Neuron (in vitro differentiated cells): ENCODE data around the gene ATXN7.
A peak's percentile ranks its signal among the peaks of the same experiment; 100 is the strongest.

Source experiments
- H2AFZ ChIP-seq: one replicate; pipeline ENCODE4 v1.6.1; 2013; ENCODE audit warnings: low read depth, mild to moderate bottlenecking, inconsistent platforms, low read length, moderate library complexity
- H3K27me3 ChIP-seq: one replicate; pipeline ENCODE4 v1.6.1; 2013; ENCODE audit warnings: low read length; ENCODE audit not compliant: insufficient read depth
- H3K36me3 ChIP-seq: one replicate; pipeline ENCODE4 v1.6.1; 2013; ENCODE audit warnings: low read length; ENCODE audit not compliant: insufficient read depth
- H3K4me1 ChIP-seq: one replicate; pipeline ENCODE4 v1.6.1; 2013; ENCODE audit warnings: low read length; ENCODE audit not compliant: insufficient read depth
- H3K4me3 ChIP-seq: 2 replicates; pipeline ENCODE4 v1.5.1; 2013; ENCODE audit warnings: mild to moderate bottlenecking, low read length, moderate library complexity
- H3K9me3 ChIP-seq: one replicate; pipeline ENCODE4 v1.6.1; 2013; ENCODE audit warnings: low read length

ATXN7 gene

GRCh38 chr3:63847718-63848450 is 15.8 kb upstream of the ATXN7 start:
- H3K27me3 ChIP-seq, result no peaks in the 10 kb centered on the region
- H3K36me3 ChIP-seq, result no peaks in the 10 kb centered on the region
- H3K4me3 ChIP-seq, result no peak overlapping the region

GRCh38 chr3:63849175-63849574 is 14.5 kb upstream of the ATXN7 start:
- Histone ChIP-seq H3K27me3 (no peaks in the 10 kb centered on the region), H3K4me1 (no peaks in the 10 kb centered on the region), H3K36me3 (no peaks in the 10 kb centered on the region), H3K4me3 (no peak overlapping the region), H2AFZ (no peak overlapping the region), H3K9me3 (no peaks in the 10 kb centered on the region)

More at GRCh38 chr3:63847718-63848450, 15.8 kb upstream of the ATXN7 start:
- no peaks in the 10 kb centered on the region for H3K4me1 ChIP-seq
- H3K9me3 ChIP-seq, result no peaks in the 10 kb centered on the region
- no peak overlapping the region for H2AFZ ChIP-seq

GRCh38 chr3:63851287-63851686 is 12.4 kb upstream of the ATXN7 start:
- no peak overlapping the region for H2AFZ ChIP-seq
- no peak overlapping the region for H3K4me3 ChIP-seq
- H3K27me3 ChIP-seq, result no peaks in the 10 kb centered on the region
- H3K9me3 ChIP-seq, result no peaks in the 10 kb centered on the region
- H3K36me3 ChIP-seq, result no peaks in the 10 kb centered on the region
- no peaks in the 10 kb centered on the region for H3K4me1 ChIP-seq

GRCh38 chr3:63853106-63853505 is 10.6 kb upstream of the ATXN7 start:
- Histone ChIP-seq H2AFZ (no peak overlapping the region), H3K4me3 (no peak overlapping the region), H3K27me3 (no peaks in the 10 kb centered on the region), H3K36me3 (no peaks in the 10 kb centered on the region), H3K4me1 (no peaks in the 10 kb centered on the region), H3K9me3 (no peaks in the 10 kb centered on the region)

DNA sequence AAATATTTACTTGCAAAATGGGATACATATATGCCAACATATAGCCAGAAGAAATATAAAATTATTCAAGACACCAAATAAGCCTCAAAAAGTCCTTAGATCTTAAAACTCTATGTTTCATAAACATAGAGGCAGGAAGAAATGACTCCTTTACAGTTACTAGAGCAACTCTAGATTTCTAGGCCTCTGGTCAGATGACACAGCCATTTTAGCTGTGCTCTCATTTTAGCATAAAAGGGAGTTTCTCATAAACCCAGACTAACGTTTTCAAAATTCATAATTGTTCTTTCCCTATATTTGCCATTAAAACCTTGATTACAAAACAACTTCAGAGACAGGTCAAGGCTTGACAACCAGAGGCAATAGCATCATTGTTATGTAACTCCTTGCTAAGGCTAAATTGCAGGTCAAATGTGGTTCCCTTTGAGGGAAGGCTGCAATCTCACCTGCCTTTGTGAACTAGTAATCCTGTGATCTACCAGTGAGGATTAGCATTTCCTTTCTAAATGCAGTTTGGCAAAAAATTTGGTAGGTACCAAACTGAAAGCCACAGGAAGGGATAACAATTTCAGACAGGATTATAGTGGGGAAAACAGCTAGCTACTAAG is 8.2 kb upstream of the ATXN7 start:
- H3K4me1 ChIP-seq, result no peaks in the 10 kb centered on the region
- H3K36me3 ChIP-seq, result no peaks in the 10 kb centered on the region
- H3K4me3 ChIP-seq, result no peak overlapping the region
- no peaks in the 10 kb centered on the region for H3K9me3 ChIP-seq
- H2AFZ ChIP-seq, result no peak overlapping the region
- no peaks in the 10 kb centered on the region for H3K27me3 ChIP-seq

DNA sequence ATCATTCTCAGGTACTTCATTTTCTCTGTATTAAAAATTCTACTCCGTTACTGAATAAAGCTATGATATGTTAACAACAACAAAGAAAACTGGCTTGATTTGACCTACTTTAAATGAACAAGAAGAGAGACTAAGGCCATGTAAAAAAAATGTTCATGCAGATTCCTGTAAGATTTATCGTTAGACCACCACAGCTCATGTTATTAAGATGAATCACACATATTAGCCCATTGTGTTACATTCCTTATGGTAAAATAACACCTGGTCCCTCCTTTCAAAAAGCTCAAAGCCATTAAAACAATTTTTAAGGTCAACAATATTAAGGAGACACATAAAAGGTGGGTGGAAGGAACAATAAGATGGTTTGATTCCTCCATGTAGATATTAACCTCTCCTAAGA is 6.4 kb upstream of the ATXN7 start:
- Histone ChIP-seq H3K9me3 (no peaks in the 10 kb centered on the region), H2AFZ (no peak overlapping the region), H3K4me1 (peaks cover 5% of the 10 kb centered on the region), H3K27me3 (no peaks in the 10 kb centered on the region), H3K36me3 (no peaks in the 10 kb centered on the region), H3K4me3 (no peak overlapping the region)

- no peaks in the 10 kb centered on the region for H3K9me3 ChIP-seq
- H3K36me3 ChIP-seq, result no peaks in the 10 kb centered on the region
- H2AFZ ChIP-seq, result no peak overlapping the region
- no peak overlapping the region for H3K4me3 ChIP-seq
- no peaks in the 10 kb centered on the region for H3K27me3 ChIP-seq
- peaks cover 20% of the 10 kb centered on the region for H3K4me1 ChIP-seq
Observed at GRCh38 chr3:63860776-63861175, 2.9 kb upstream of the ATXN7 start.

- Histone ChIP-seq H2AFZ (no peak overlapping the region), H3K9me3 (no peaks in the 10 kb centered on the region), H3K4me3 (no peak overlapping the region), H3K36me3 (no peaks in the 10 kb centered on the region), H3K4me1 (peaks cover 20% of the 10 kb centered on the region), H3K27me3 (no peaks in the 10 kb centered on the region)
Observed at GRCh38 chr3:63861306-63861705, 2.4 kb upstream of the ATXN7 start.

GRCh38 chr3:63862804-63863149 is 890 bp upstream of the ATXN7 start:
- Histone ChIP-seq H3K27me3 (no peaks in the 10 kb centered on the region), H3K9me3 (no peaks in the 10 kb centered on the region), H3K4me3 (peak overlapping the region; percentile 78), H2AFZ (peak overlapping the region; percentile 94), H3K4me1 (peaks cover 20% of the 10 kb centered on the region), H3K36me3 (peaks cover 6% of the 10 kb centered on the region)

- H3K4me3 ChIP-seq, result peak overlapping the region; percentile 77
- peaks cover 20% of the 10 kb centered on the region for H3K4me1 ChIP-seq
- peak overlapping the region; percentile 86 for H2AFZ ChIP-seq
- H3K9me3 ChIP-seq, result no peaks in the 10 kb centered on the region
- H3K27me3 ChIP-seq, result no peaks in the 10 kb centered on the region
- peaks cover 6% of the 10 kb centered on the region for H3K36me3 ChIP-seq
Observed at GRCh38 chr3:63864008-63864964, 619 bp downstream of the ATXN7 start.

DNA sequence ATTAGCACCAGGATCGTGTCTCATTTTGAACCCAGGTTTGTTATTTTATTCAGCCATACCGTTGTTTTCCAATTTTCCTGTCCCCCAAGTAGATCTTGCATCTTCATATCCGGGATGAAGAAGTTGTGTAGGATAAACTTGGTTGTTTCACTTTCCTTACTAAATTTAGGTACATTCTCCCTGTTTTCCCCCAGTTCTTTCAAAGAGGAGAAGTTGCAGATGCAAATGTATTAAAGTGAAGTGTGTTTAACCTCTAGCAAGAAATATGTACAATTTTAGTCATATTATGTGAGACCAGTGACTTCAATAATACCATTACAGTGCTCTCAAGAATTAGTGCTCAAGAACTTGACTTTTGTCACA is 1.3 kb downstream of the ATXN7 start:
- H3K27me3 ChIP-seq, result no peaks in the 10 kb centered on the region
- peaks cover 6% of the 10 kb centered on the region for H3K36me3 ChIP-seq
- H3K9me3 ChIP-seq, result no peaks in the 10 kb centered on the region
- H2AFZ ChIP-seq, result peak overlapping the region; percentile 86
- H3K4me3 ChIP-seq, result peak overlapping the region; percentile 77
- H3K4me1 ChIP-seq, result peaks cover 20% of the 10 kb centered on the region

DNA sequence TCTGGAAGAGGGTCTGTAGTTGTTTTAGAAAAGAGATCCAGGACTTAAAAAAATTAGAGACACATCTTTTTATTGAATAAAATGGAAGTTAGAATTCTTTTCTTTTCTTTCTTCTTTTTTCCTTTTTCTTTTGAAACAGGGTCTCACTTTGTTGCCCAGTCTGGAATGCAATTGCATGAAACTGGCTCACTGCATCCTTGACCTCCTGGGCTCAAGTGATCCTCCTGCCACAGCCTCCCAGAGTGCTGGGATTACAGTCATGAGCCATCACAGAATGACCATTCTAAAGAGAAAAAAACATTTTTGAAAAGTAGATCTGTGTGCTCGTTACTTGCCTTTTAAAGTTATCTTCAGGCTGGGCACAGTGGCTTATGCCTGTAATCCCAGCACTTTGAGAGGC is 3.6 kb downstream of the ATXN7 start:
- Histone ChIP-seq H2AFZ (no peak overlapping the region), H3K9me3 (no peaks in the 10 kb centered on the region)

DNA sequence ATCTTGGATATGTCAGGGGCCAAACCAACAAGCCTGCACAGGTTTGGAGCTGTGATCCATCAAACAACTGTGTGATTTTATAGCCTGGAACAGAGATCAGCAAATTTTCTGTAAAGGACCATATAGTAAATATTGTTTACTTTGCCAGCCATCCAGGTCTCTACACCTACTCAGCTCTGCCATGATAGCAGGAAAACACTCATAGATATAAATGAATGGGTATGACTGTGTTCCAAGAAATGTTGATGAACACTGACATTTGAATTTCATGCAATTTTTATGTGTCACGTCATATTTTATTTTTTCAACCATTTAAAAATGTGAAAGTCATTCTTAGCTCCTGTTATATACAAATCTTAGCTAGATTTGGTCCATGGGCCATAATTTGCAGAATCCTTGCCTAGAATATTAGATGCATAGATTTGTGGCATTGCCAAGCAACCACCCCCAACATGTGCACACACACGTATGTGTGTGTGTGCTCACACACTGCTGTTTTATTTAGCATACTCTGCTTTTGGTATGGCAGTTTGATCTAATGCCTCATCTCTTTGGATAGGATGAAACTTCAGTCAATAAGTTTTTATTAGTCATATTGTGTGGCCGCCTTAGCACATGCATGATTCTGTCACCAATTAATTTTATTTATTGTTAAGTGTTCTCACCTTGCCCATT is 6.4 kb downstream of the ATXN7 start:
- Histone ChIP-seq H3K36me3 (peaks cover 6% of the 10 kb centered on the region), H3K27me3 (no peaks in the 10 kb centered on the region), H2AFZ (no peak overlapping the region), H3K9me3 (no peaks in the 10 kb centered on the region), H3K4me3 (no peak overlapping the region), H3K4me1 (peaks cover 2% of the 10 kb centered on the region)

More for the DNA sequence above, 3.6 kb downstream of the ATXN7 start:
- H3K4me3 ChIP-seq, result no peak overlapping the region
- H3K36me3 ChIP-seq, result peaks cover 6% of the 10 kb centered on the region
- no peaks in the 10 kb centered on the region for H3K27me3 ChIP-seq
- H3K4me1 ChIP-seq, result peaks cover 16% of the 10 kb centered on the region
